Keratinocyte (primary cell): ENCODE data around the gene NPIPB6. TPM values are rescaled to one million over a fixed set of nuclear protein-coding genes. Genes with fewer than 3 reads are reported as not detected.

Experiments
- DNase-seq: peaks from one replicate; pipeline ENCODE4 v3.0.0-alpha.2; 2011; ENCODE audit warnings: low read depth, missing footprints, low spot score
- FAIRE-seq: peaks from 2 replicates; lab custom pipeline; 2011; peaks lifted over from hg19 to GRCh38; lab: Jason Lieb, UNC
- H2AFZ ChIP-seq: 2 replicates; pipeline ENCODE4 v1.6.0; 2012; ENCODE audit warnings: low read length, control low read depth, inconsistent platforms; ENCODE audit not compliant: control insufficient read depth
- H3K27ac ChIP-seq: 2 replicates; pipeline ENCODE4 v1.5.1; 2011; ENCODE audit warnings: low read length; ENCODE audit not compliant: control insufficient read depth, insufficient read depth
- H3K27me3 ChIP-seq: 3 replicates; pipeline ENCODE4 v1.6.0; 2011; ENCODE audit warnings: low read length; ENCODE audit not compliant: control insufficient read depth, insufficient read depth; ENCODE audit errors: extremely low read depth
- H3K36me3 ChIP-seq, 2 experiments: 2 replicates in 1 of 2; 3 replicates in 1 of 2; pipeline ENCODE4 v1.5.1; 2011; ENCODE audit warnings: low read length in 2 of 2, mild to moderate bottlenecking in 1 of 2; ENCODE audit not compliant: control insufficient read depth in 2 of 2, insufficient read depth in 2 of 2; ENCODE audit errors: extremely low read depth in 1 of 2
- H3K4me1 ChIP-seq: 3 replicates; pipeline ENCODE4 v1.5.1; 2011; ENCODE audit warnings: low read length; ENCODE audit not compliant: control insufficient read depth, insufficient read depth; ENCODE audit errors: extremely low read depth
- H3K4me2 ChIP-seq: 3 replicates; pipeline ENCODE4 v1.6.0; 2011; ENCODE audit warnings: low read depth, low read length; ENCODE audit not compliant: control insufficient read depth, insufficient read depth; ENCODE audit errors: extremely low read depth
- H3K4me3 ChIP-seq, 3 experiments: fragments of 200-600 bp in 1 of 3; sonication (generic) in 1 of 3; 2 replicates in 2 of 3; 3 replicates in 1 of 3; pipeline ENCODE4 v1.5.1; 2011 to 2016; ENCODE audit warnings: low read length in 3 of 3, mild to moderate bottlenecking in 3 of 3, control low read depth in 2 of 3, inconsistent platforms in 1 of 3, low read depth in 1 of 3, mixed read lengths in 1 of 3, mixed run types in 1 of 3, moderate library complexity in 1 of 3; ENCODE audit not compliant: control insufficient read depth in 2 of 3, insufficient read depth in 2 of 3; ENCODE audit errors: extremely low read depth in 1 of 3
- H3K79me2 ChIP-seq: 2 replicates; pipeline ENCODE4 v1.6.0; 2012; ENCODE audit warnings: low read length; ENCODE audit not compliant: control insufficient read depth, insufficient read depth
- H3K9ac ChIP-seq: 3 replicates; pipeline ENCODE4 v1.6.0; 2011; ENCODE audit warnings: low read length; ENCODE audit not compliant: control insufficient read depth, insufficient read depth; ENCODE audit errors: extremely low read depth
- H3K9me1 ChIP-seq: 3 replicates; pipeline ENCODE4 v1.6.0; 2011; ENCODE audit warnings: low read length; ENCODE audit not compliant: control insufficient read depth, insufficient read depth; ENCODE audit errors: extremely low read depth
- H3K9me3 ChIP-seq: 2 replicates; pipeline ENCODE4 v1.5.1; 2012; ENCODE audit warnings: low read depth, low read length; ENCODE audit not compliant: control insufficient read depth
- H4K20me1 ChIP-seq: 3 replicates; pipeline ENCODE4 v1.6.0; 2011; ENCODE audit warnings: low read length; ENCODE audit not compliant: control insufficient read depth, insufficient read depth; ENCODE audit errors: extremely low read depth
- EZH2 ChIP-seq: IDR thresholded peaks from one replicate; pipeline ENCODE4 v1.6.1; 2012; ENCODE audit warnings: inconsistent platforms, mild to moderate bottlenecking, low read length, moderate library complexity
- dilution Hi-C: fragments of 300-500 bp; cut with MboI; formaldehyde crosslinking; loops from one replicate; pipeline ENCODE4 v1.7.0; 2020; ENCODE audit warnings: low sequenced_read_pairs; ENCODE audit not compliant: extremely low pct_ligation_motif_present
- polyA plus RNA-seq, 5 experiments: library from polyadenylated mRNA; depleted of rRNA in 3 of 5; stranded (reverse) in 3 of 5; stranded (forward) in 1 of 5; unstranded in 1 of 5; fragments of >200 nt; gene quantifications; 1 replicate in 1 of 5; 2 replicates in 3 of 5; 3 replicates in 1 of 5; pipeline versions ENCODE4 v1.2.1 to v1.2.3, GENCODE V29; 2011 to 2012; ENCODE audit warnings: missing spikeins in 2 of 5, low read depth in 1 of 5, low replicate concordance in 1 of 5
- TF ChIP-seq, protein P1 (sequence below), 3 experiments: IDR thresholded peaks in 1 of 3; conservative IDR thresholded peaks in 1 of 3; optimal IDR thresholded peaks in 1 of 3; 2 replicates in 2 of 3; 3 replicates in 1 of 3; pipeline versions ENCODE3 to v1.5.1; 2011; ENCODE audit warnings: low read length in 3 of 3, mild to moderate bottlenecking in 3 of 3, moderate library complexity in 2 of 3, control low read depth in 1 of 3, inconsistent platforms in 1 of 3; ENCODE audit not compliant: insufficient read depth in 2 of 3; ENCODE audit errors: extremely low read depth in 1 of 3

Gene NPIPB6
- polyA plus RNA-seq, 1 donor (not counting 4 experiments of a cell fraction or from before 2014, with no cell fraction given): 0.38 TPM

DNA sequence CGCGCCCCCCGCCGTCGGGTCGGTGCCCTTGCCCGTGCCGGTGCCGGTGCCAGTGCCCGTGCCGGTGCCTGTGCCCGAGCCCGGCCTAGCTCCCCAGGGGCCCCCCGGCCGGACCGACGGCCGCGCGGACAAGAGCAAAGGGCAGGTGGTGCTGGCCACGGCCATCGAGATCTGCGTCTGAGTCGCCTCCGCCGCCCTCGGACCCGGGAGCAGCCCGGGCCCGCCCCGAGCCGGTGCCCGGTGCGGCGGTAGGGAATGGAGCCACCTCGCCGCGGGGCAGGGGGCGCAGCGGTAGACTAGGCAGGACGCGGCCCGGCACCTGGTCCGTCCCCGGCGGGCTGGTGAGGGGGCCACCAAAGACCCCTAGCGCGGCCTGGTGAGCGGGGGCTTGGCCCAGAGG lies 42.6 kb downstream of the NPIPB6 start:
- no peak for TF ChIP-seq EZH2
- TF ChIP-seq, protein P1, sequence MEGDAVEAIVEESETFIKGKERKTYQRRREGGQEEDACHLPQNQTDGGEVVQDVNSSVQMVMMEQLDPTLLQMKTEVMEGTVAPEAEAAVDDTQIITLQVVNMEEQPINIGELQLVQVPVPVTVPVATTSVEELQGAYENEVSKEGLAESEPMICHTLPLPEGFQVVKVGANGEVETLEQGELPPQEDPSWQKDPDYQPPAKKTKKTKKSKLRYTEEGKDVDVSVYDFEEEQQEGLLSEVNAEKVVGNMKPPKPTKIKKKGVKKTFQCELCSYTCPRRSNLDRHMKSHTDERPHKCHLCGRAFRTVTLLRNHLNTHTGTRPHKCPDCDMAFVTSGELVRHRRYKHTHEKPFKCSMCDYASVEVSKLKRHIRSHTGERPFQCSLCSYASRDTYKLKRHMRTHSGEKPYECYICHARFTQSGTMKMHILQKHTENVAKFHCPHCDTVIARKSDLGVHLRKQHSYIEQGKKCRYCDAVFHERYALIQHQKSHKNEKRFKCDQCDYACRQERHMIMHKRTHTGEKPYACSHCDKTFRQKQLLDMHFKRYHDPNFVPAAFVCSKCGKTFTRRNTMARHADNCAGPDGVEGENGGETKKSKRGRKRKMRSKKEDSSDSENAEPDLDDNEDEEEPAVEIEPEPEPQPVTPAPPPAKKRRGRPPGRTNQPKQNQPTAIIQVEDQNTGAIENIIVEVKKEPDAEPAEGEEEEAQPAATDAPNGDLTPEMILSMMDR (optimal IDR thresholded peaks at IDR 0.05 in 1 of 3, IDR thresholded peaks at IDR 0.05 in 1 of 3, conservative IDR thresholded peaks at IDR 0.05 in 1 of 3; ENCODE audit: extremely low read depth in 1 of 3, insufficient read depth in 2 of 3, low read length in 3 of 3): no peak
- no peak for FAIRE-seq
- DNase-seq: no peak
- Histone ChIP-seq H3K9me1 (no peaks in the 10 kb centered on the region), H2AFZ (no peak overlapping the region), H3K27me3 (no peaks in the 10 kb centered on the region), H3K79me2 (no peaks in the 10 kb centered on the region), H3K9me3 (no peaks in the 10 kb centered on the region), H3K9ac (no peak overlapping the region), H3K36me3 (no peaks in the 10 kb centered on the region), H3K4me2 (no peak overlapping the region), H4K20me1 (no peaks in the 10 kb centered on the region), H3K27ac (no peak overlapping the region), H3K4me1 (no peaks in the 10 kb centered on the region), H3K4me3 (no peak overlapping the region)
- dilution Hi-C loops: no loop called here

DNA sequence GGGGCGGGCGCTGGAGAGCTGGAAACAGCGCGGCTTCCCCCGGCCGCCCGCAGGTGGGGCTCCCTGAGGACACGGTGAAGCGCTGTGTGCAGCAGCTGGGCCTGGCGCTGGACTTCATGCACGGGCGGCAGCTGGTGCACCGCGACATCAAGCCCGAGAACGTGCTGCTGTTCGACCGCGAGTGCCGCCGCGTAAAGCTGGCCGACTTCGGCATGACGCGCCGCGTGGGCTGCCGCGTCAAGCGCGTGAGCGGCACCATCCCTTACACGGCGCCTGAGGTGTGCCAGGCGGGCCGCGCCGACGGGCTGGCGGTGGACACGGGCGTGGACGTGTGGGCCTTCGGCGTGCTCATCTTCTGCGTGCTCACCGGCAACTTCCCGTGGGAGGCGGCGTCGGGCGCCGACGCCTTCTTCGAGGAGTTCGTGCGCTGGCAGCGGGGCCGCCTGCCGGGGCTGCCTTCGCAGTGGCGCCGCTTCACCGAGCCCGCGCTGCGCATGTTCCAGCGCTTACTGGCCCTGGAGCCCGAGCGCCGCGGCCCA lies 43.2 kb downstream of the NPIPB6 start:
- Histone ChIP-seq H3K4me1 (no peaks in the 10 kb centered on the region), H4K20me1 (no peaks in the 10 kb centered on the region), H3K27me3 (no peaks in the 10 kb centered on the region), H3K4me3 (no peak overlapping the region), H3K9ac (no peak overlapping the region), H3K4me2 (no peak overlapping the region), H3K27ac (no peak overlapping the region), H3K9me1 (no peaks in the 10 kb centered on the region), H2AFZ (no peak overlapping the region), H3K36me3 (no peaks in the 10 kb centered on the region), H3K79me2 (no peaks in the 10 kb centered on the region), H3K9me3 (no peaks in the 10 kb centered on the region)
- FAIRE-seq: no peak
- dilution Hi-C loops: no loop called here
- TF ChIP-seq EZH2: no peak
- TF ChIP-seq, protein P1 (optimal IDR thresholded peaks at IDR 0.05 in 1 of 3, IDR thresholded peaks at IDR 0.05 in 1 of 3, conservative IDR thresholded peaks at IDR 0.05 in 1 of 3; ENCODE audit: extremely low read depth in 1 of 3, insufficient read depth in 2 of 3, low read length in 3 of 3): no peak
- no peak for DNase-seq
